ENCODE results near the gene MYB. TPM values are rescaled to one million over a fixed set of nuclear protein-coding genes. Genes with fewer than 3 reads are reported as not detected.

Gene MYB
- total and polyA plus RNA-seq, 2 experiments from 2014 or later, result 4.2 to 7.9 TPM

GRCh38 chr6:135185483-135185882 lies 4.4 kb downstream of the MYB start (continued):
- TF ChIP-seq ZNF462 (CRISPR knock-in tag; IDR thresholded peaks at IDR 0.05) (no peak), NANOG (IDR thresholded peaks at IDR 0.05; ENCODE audit: borderline replicate concordance) (no peak), ZNF114 (CRISPR knock-in tag; IDR thresholded peaks at IDR 0.05) (no peak), CREB1 (CRISPR knock-in tag; IDR thresholded peaks at IDR 0.05; ENCODE audit: low read depth) (no peak)

GRCh38 chr6:135186255-135186654 lies 5.1 kb downstream of the MYB start:
- DNase-seq (ENCODE audit: low spot score) (no peak), ATAC-seq (no peak)
- H3K27me3 Mint-ChIP-seq (ENCODE audit: insufficient read depth, low read depth, poor library complexity), result peaks cover 26% of the 10 kb centered on the region
- no peak for TF ChIP-seq ZNF331 (CRISPR knock-in tag; IDR thresholded peaks at IDR 0.05; ENCODE audit: low read depth)
- TF ChIP-seq ZNF114 (CRISPR knock-in tag; IDR thresholded peaks at IDR 0.05), result no peak
- TF ChIP-seq, protein P1, sequence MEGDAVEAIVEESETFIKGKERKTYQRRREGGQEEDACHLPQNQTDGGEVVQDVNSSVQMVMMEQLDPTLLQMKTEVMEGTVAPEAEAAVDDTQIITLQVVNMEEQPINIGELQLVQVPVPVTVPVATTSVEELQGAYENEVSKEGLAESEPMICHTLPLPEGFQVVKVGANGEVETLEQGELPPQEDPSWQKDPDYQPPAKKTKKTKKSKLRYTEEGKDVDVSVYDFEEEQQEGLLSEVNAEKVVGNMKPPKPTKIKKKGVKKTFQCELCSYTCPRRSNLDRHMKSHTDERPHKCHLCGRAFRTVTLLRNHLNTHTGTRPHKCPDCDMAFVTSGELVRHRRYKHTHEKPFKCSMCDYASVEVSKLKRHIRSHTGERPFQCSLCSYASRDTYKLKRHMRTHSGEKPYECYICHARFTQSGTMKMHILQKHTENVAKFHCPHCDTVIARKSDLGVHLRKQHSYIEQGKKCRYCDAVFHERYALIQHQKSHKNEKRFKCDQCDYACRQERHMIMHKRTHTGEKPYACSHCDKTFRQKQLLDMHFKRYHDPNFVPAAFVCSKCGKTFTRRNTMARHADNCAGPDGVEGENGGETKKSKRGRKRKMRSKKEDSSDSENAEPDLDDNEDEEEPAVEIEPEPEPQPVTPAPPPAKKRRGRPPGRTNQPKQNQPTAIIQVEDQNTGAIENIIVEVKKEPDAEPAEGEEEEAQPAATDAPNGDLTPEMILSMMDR (conservative IDR thresholded peaks at IDR 0.05; ENCODE audit: low read depth in 2 of 2), result no peak
- Histone ChIP-seq H3K4me2 (no peak overlapping the region), H2AFZ (no peak overlapping the region), H3K4me1 (ENCODE audit: insufficient read depth) (peaks cover 7% of the 10 kb centered on the region), H3F3A (replicated peaks; ENCODE audit: low read depth) (peaks cover 6% of the 10 kb centered on the region), H4K20me1 (replicated peaks; ENCODE audit: insufficient read depth) (no peaks in the 10 kb centered on the region), H3K27ac (ENCODE audit: low read depth) (no peak overlapping the region), H3K4me3 (no peak overlapping the region), H3K27me3 (ENCODE audit: insufficient read depth) (peaks cover 27% of the 10 kb centered on the region), H3K36me3 (ENCODE audit: insufficient read depth) (no peaks in the 10 kb centered on the region), H3K79me2 (replicated peaks; ENCODE audit: insufficient read depth) (peaks cover 3% of the 10 kb centered on the region; the same call in 1 of the 2 replicates), H3K9me2 (ENCODE audit: insufficient read depth) (no peaks in the 10 kb centered on the region)
- H3K27ac Mint-ChIP-seq, result no peak overlapping the region
- no peaks in the 10 kb centered on the region for H3K36me3 Mint-ChIP-seq (ENCODE audit: low read depth)
- no peak overlapping the region for H3K4me3 Mint-ChIP-seq
- no peaks in the 10 kb centered on the region for H3K9me3 Mint-ChIP-seq
- peaks cover 4% of the 10 kb centered on the region; the same call in 2 of the 3 replicates for H3K4me1 Mint-ChIP-seq

All from GM23338 (cell line).